Measurements from ENCODE around the gene GBE1.

- TF ChIP-seq CTCF (IDR thresholded peaks at IDR 0.05) (no peak), POLR2A (IDR thresholded peaks at IDR 0.05) (no peak)
Measured at GRCh38 chr3:81544385-81544784, 217.1 kb downstream of the GBE1 start.

Measured in adrenal gland (tissue), 5 donors.